HG03442 (cell line): ENCODE data around the gene PTPRC.

Source experiments
- ATAC-seq: cut with Tn5 transposase; IDR thresholded peaks from one replicate; pipeline ENCODE4 v1.9.1; 2021; ENCODE audit warnings: mild to moderate bottlenecking, moderate library complexity; ENCODE audit not compliant: unreplicated experiment

PTPRC gene

GRCh38 chr1:198619375-198620140 is 19.3 kb upstream of the PTPRC start:
- no peak for ATAC-seq

GRCh38 chr1:198620218-198620617 is 18.6 kb upstream of the PTPRC start:
- ATAC-seq, result no peak

GRCh38 chr1:198620951-198621824 is 17.7 kb upstream of the PTPRC start:
- ATAC-seq, result peak; percentile 72

GRCh38 chr1:198622001-198622400 is 16.8 kb upstream of the PTPRC start:
- ATAC-seq, result no peak

GRCh38 chr1:198623752-198624647 is 14.8 kb upstream of the PTPRC start:
- no peak for ATAC-seq

GRCh38 chr1:198624648-198624980 is 14.2 kb upstream of the PTPRC start:
- no peak for ATAC-seq

GRCh38 chr1:198627436-198628066 is 11.3 kb upstream of the PTPRC start:
- no peak for ATAC-seq

GRCh38 chr1:198628067-198628455 is 10.8 kb upstream of the PTPRC start:
- ATAC-seq, result no peak

- no peak for ATAC-seq
Observed at GRCh38 chr1:198629610-198630009, 9.2 kb upstream of the PTPRC start.

GRCh38 chr1:198630863-198631262 is 8.0 kb upstream of the PTPRC start:
- no peak for ATAC-seq

GRCh38 chr1:198631292-198631691 is 7.5 kb upstream of the PTPRC start:
- ATAC-seq, result no peak

- ATAC-seq, result no peak
Observed at GRCh38 chr1:198632007-198632406, 6.8 kb upstream of the PTPRC start.

- ATAC-seq, result no peak
Observed at GRCh38 chr1:198633675-198634121, 5.1 kb upstream of the PTPRC start.

GRCh38 chr1:198635964-198636363 is 2.9 kb upstream of the PTPRC start:
- no peak for ATAC-seq

- no peak for ATAC-seq
Observed at GRCh38 chr1:198636391-198636790, 2.4 kb upstream of the PTPRC start.

GRCh38 chr1:198637157-198637556 is 1.7 kb upstream of the PTPRC start:
- ATAC-seq, result no peak

- no peak for ATAC-seq
Observed at GRCh38 chr1:198637916-198638437, 863 bp upstream of the PTPRC start.

GRCh38 chr1:198638441-198638840 is 399 bp upstream of the PTPRC start:
- ATAC-seq, result no peak

- ATAC-seq, result no peak
Observed at GRCh38 chr1:198639671-198640143, 867 bp downstream of the PTPRC start.

GRCh38 chr1:198640174-198640573 is 1.3 kb downstream of the PTPRC start:
- no peak for ATAC-seq
